ENCODE data around the gene ADAM10.

Gene ADAM10

GRCh38 chr15:58755350-58755749 lies 5.8 kb upstream of the ADAM10 start:
- DNase-seq (ENCODE audit: low spot score): no peak

GRCh38 chr15:58752716-58753115 lies 3.2 kb upstream of the ADAM10 start:
- no peak for DNase-seq (ENCODE audit: low spot score)

- DNase-seq (ENCODE audit: low spot score): peak; percentile 52
Observed at GRCh38 chr15:58748852-58749531, 515 bp downstream of the ADAM10 start.

- DNase-seq (ENCODE audit: low spot score): peak; percentile 40
Observed at GRCh38 chr15:58748040-58748851, 1.3 kb downstream of the ADAM10 start.

GRCh38 chr15:58746174-58746573 lies 3.3 kb downstream of the ADAM10 start:
- no peak for DNase-seq (ENCODE audit: low spot score)

GRCh38 chr15:58742819-58743502 lies 6.5 kb downstream of the ADAM10 start:
- no peak for DNase-seq (ENCODE audit: low spot score)

GRCh38 chr15:58742022-58742813 lies 7.3 kb downstream of the ADAM10 start:
- DNase-seq (ENCODE audit: low spot score): no peak

GRCh38 chr15:58741032-58741431 lies 8.5 kb downstream of the ADAM10 start:
- DNase-seq (ENCODE audit: low spot score): no peak

- DNase-seq (ENCODE audit: low spot score): no peak
Observed at GRCh38 chr15:58740436-58740835, 9.1 kb downstream of the ADAM10 start.

GRCh38 chr15:58738046-58738707 lies 11.3 kb downstream of the ADAM10 start:
- peak; percentile 57 for DNase-seq (ENCODE audit: low spot score)

GRCh38 chr15:58737298-58737697 lies 12.2 kb downstream of the ADAM10 start:
- no peak for DNase-seq (ENCODE audit: low spot score)

GRCh38 chr15:58736018-58736643 lies 13.4 kb downstream of the ADAM10 start:
- no peak for DNase-seq (ENCODE audit: low spot score)

GRCh38 chr15:58734859-58735258 lies 14.6 kb downstream of the ADAM10 start:
- no peak for DNase-seq (ENCODE audit: low spot score)

GRCh38 chr15:58732625-58733363 lies 16.7 kb downstream of the ADAM10 start:
- no peak for DNase-seq (ENCODE audit: low spot score)

GRCh38 chr15:58731756-58732535 lies 17.6 kb downstream of the ADAM10 start:
- no peak for DNase-seq (ENCODE audit: low spot score)

- no peak for DNase-seq (ENCODE audit: low spot score)
Observed at GRCh38 chr15:58726867-58727266, 22.6 kb downstream of the ADAM10 start.

GRCh38 chr15:58724466-58724865 lies 25.0 kb downstream of the ADAM10 start:
- no peak for DNase-seq (ENCODE audit: low spot score)

GRCh38 chr15:58717357-58717756 lies 32.1 kb downstream of the ADAM10 start:
- no peak for DNase-seq (ENCODE audit: low spot score)

- no peak for DNase-seq (ENCODE audit: low spot score)
Observed at GRCh38 chr15:58716027-58716426, 33.5 kb downstream of the ADAM10 start.

Data from RKO (cell line).